Neural progenitor cell (in vitro differentiated cells): ENCODE data around the gene KLF9.

Experiments used
- EZH2 ChIP-seq: fragments of 200-600 bp; sonication (generic); IDR thresholded peaks from 2 replicates; pipeline ENCODE4 v1.6.1; 2017; ENCODE audit warnings: antibody characterized with exemption, mild to moderate bottlenecking, moderate library complexity
- EZH2phosphoT487 ChIP-seq: fragments of 200-600 bp; sonication (generic); IDR thresholded peaks from 2 replicates; pipeline ENCODE4 v1.6.1; 2017; ENCODE audit warnings: antibody characterized with exemption
- TF ChIP-seq, protein P1 (sequence below): fragments of 200-600 bp; sonication (generic); IDR thresholded peaks from 2 replicates; pipeline ENCODE4 v1.5.1; 2017; ENCODE audit warnings: antibody characterized with exemption, mild to moderate bottlenecking

DNA sequence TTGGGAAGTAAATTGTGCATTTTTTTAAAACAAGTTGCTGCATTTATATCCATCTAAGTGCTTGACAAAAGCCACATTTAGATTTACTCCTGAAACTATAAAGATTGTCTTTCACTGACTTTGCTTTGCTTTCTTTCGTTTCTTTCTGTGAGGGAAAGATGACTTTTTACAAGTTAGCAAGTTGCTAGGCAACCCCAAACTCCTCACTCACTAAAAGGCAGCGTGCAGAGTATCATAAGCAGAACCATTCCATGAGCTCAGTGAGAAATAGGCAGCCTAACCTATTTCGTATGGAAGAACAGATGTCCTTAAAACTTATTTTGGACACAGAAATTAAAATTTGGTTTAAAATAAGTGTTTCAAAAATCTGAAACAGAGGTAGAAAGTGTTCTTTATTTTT, 29.0 kb downstream of the KLF9 start:
- TF ChIP-seq EZH2phosphoT487 (no peak), EZH2 (no peak)
- TF ChIP-seq, protein P1, sequence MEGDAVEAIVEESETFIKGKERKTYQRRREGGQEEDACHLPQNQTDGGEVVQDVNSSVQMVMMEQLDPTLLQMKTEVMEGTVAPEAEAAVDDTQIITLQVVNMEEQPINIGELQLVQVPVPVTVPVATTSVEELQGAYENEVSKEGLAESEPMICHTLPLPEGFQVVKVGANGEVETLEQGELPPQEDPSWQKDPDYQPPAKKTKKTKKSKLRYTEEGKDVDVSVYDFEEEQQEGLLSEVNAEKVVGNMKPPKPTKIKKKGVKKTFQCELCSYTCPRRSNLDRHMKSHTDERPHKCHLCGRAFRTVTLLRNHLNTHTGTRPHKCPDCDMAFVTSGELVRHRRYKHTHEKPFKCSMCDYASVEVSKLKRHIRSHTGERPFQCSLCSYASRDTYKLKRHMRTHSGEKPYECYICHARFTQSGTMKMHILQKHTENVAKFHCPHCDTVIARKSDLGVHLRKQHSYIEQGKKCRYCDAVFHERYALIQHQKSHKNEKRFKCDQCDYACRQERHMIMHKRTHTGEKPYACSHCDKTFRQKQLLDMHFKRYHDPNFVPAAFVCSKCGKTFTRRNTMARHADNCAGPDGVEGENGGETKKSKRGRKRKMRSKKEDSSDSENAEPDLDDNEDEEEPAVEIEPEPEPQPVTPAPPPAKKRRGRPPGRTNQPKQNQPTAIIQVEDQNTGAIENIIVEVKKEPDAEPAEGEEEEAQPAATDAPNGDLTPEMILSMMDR = no peak
